MM.1S (cell line): Measurements from ENCODE around the gene NAGPA.

Experiments
- DNase-seq: peaks from one replicate; pipeline ENCODE4 v3.0.0-alpha.2; 2015
- H2AFZ ChIP-seq: fragments of 300-600 bp; sonication (generic); 2 replicates; pipeline ENCODE4 v1.6.0; 2016; ENCODE audit warnings: antibody characterized with exemption, low read length
- H3F3A ChIP-seq: fragments of 300-600 bp; sonication (generic); 2 replicates; pipeline ENCODE4 v1.6.1; 2016; ENCODE audit warnings: mild to moderate bottlenecking, antibody characterized with exemption, low read length, moderate library complexity, mixed read lengths; ENCODE audit not compliant: insufficient read depth
- H3K27ac ChIP-seq: fragments of 300-600 bp; sonication (generic); 2 replicates; pipeline ENCODE4 v1.5.1; 2016; ENCODE audit warnings: mild to moderate bottlenecking, low read length
- H3K27me3 ChIP-seq: fragments of 300-600 bp; sonication (generic); replicated peaks from 2 replicates; pipeline ENCODE4 v1.6.0; 2016; ENCODE audit warnings: low read length; ENCODE audit not compliant: insufficient read depth
- H3K36me3 ChIP-seq: fragments of 300-600 bp; sonication (generic); replicated peaks from 2 replicates; pipeline ENCODE4 v1.6.1; 2016; ENCODE audit warnings: mild to moderate bottlenecking, low read length, mixed read lengths; ENCODE audit not compliant: insufficient read depth
- H3K4me1 ChIP-seq: fragments of 300-600 bp; sonication (generic); 2 replicates; pipeline ENCODE4 v1.6.1; 2016; ENCODE audit warnings: low read length, mixed read lengths
- H3K4me2 ChIP-seq: fragments of 300-600 bp; sonication (generic); 2 replicates; pipeline ENCODE4 v1.6.0; 2016; ENCODE audit warnings: low read depth, low read length
- H3K4me3 ChIP-seq: fragments of 300-600 bp; sonication (generic); 2 replicates; pipeline ENCODE4 v1.5.1; 2016; ENCODE audit warnings: low read length, mixed read lengths
- H3K79me2 ChIP-seq: fragments of 300-600 bp; sonication (generic); 2 replicates; pipeline ENCODE4 v1.6.1; 2016; ENCODE audit warnings: mixed run types, low read length, mixed read lengths
- H3K9ac ChIP-seq: fragments of 300-600 bp; sonication (generic); 2 replicates; pipeline ENCODE4 v1.6.1; 2016; ENCODE audit warnings: low read length, mixed read lengths
- H3K9me2 ChIP-seq: fragments of 300-600 bp; sonication (generic); replicated peaks from 2 replicates; pipeline ENCODE4 v1.6.1; 2016; ENCODE audit warnings: mild to moderate bottlenecking, low read length, mixed read lengths; ENCODE audit not compliant: insufficient read depth
- H3K9me3 ChIP-seq: fragments of 300-600 bp; sonication (generic); replicated peaks from 2 replicates; pipeline ENCODE4 v1.6.1; 2016; ENCODE audit warnings: mild to moderate bottlenecking, low read length, mixed read lengths; ENCODE audit not compliant: insufficient read depth
- H4K20me1 ChIP-seq: fragments of 300-600 bp; sonication (generic); 2 replicates; pipeline ENCODE4 v1.6.1; 2016; ENCODE audit warnings: mild to moderate bottlenecking, low read length, moderate library complexity, mixed read lengths; ENCODE audit not compliant: insufficient read depth
- CTCF ChIP-seq: fragments of 300-600 bp; sonication (generic); IDR thresholded peaks from 2 replicates; pipeline ENCODE4 v1.5.1; 2016; ENCODE audit warnings: antibody characterized with exemption, low read length, mixed read lengths
- EZH2 ChIP-seq: fragments of 300-600 bp; sonication (generic); optimal IDR thresholded peaks from 2 replicates; pipeline ENCODE3; 2017; ENCODE audit warnings: low read depth, mild to moderate bottlenecking, antibody characterized with exemption, low read length, mixed read lengths
- EZH2phosphoT487 ChIP-seq: fragments of 300-600 bp; sonication (generic); IDR thresholded peaks from 2 replicates; pipeline ENCODE4 v1.6.1; 2018; ENCODE audit warnings: antibody characterized with exemption, low read length

The NAGPA gene

GRCh38 chr16:5011637-5012036 is 22.1 kb downstream of the NAGPA start:
- Histone ChIP-seq H3F3A (no peaks in the 10 kb centered on the region), H3K27me3 (peaks cover 63% of the 10 kb centered on the region), H3K27ac (no peak overlapping the region), H3K4me1 (no peaks in the 10 kb centered on the region), H4K20me1 (no peaks in the 10 kb centered on the region), H3K9ac (no peak overlapping the region), H2AFZ (no peak overlapping the region), H3K9me2 (no peaks in the 10 kb centered on the region), H3K79me2 (no peaks in the 10 kb centered on the region), H3K4me3 (no peak overlapping the region), H3K9me3 (no peaks in the 10 kb centered on the region), H3K4me2 (no peak overlapping the region), H3K36me3 (no peaks in the 10 kb centered on the region)
- TF ChIP-seq CTCF (no peak), EZH2 (no peak), EZH2phosphoT487 (no peak)
- DNase-seq: no peak

- Histone ChIP-seq H2AFZ (no peak overlapping the region), H3K27ac (no peak overlapping the region), H3K79me2 (no peaks in the 10 kb centered on the region), H3K9ac (no peak overlapping the region), H3K4me2 (no peak overlapping the region), H3K36me3 (no peaks in the 10 kb centered on the region), H3K27me3 (peaks cover 68% of the 10 kb centered on the region), H3K4me1 (no peaks in the 10 kb centered on the region), H4K20me1 (no peaks in the 10 kb centered on the region), H3K9me3 (no peaks in the 10 kb centered on the region), H3K4me3 (no peak overlapping the region), H3K9me2 (no peaks in the 10 kb centered on the region), H3F3A (no peaks in the 10 kb centered on the region)
- TF ChIP-seq EZH2: no peak
- no peak for TF ChIP-seq EZH2phosphoT487
- peak; percentile 19 for TF ChIP-seq CTCF
- no peak for DNase-seq
These were observed 23.0 kb downstream of the NAGPA start for GRCh38 chr16:5010576-5011329.

GRCh38 chr16:5008311-5008731 is 25.4 kb downstream of the NAGPA start:
- no peak overlapping the region for H3K4me2 ChIP-seq
- TF ChIP-seq EZH2phosphoT487 (no peak), CTCF (no peak), EZH2 (no peak)
- no peaks in the 10 kb centered on the region for H3K79me2 ChIP-seq

More at GRCh38 chr16:5008311-5008731, 25.4 kb downstream of the NAGPA start:
- Histone ChIP-seq H3K9me3 (no peaks in the 10 kb centered on the region), H4K20me1 (no peaks in the 10 kb centered on the region), H3K27ac (no peak overlapping the region), H3K9ac (no peak overlapping the region), H2AFZ (no peak overlapping the region), H3K4me1 (no peaks in the 10 kb centered on the region), H3K4me3 (no peak overlapping the region), H3K27me3 (peaks cover 75% of the 10 kb centered on the region), H3K9me2 (no peaks in the 10 kb centered on the region), H3K36me3 (no peaks in the 10 kb centered on the region), H3F3A (no peaks in the 10 kb centered on the region)
- DNase-seq: no peak
